ENCODE measurements around the gene TVP23A. TPM values are rescaled to one million over a fixed set of nuclear protein-coding genes. Genes with fewer than 3 reads are reported as not detected.

Gene TVP23A
- total RNA-seq (2022; extraction: Qiagen RNA extraction; ENCODE audit: low read depth), result 0.06 to 0.21 TPM in 2 of 5 replicates, not detected in the others

GRCh38 chr16:10817963-10818941 lies at the start of gene TVP23A:
Gene TVP23A (minus strand): TSS chr16:10818794. CDS start chr16:10818493, 301 bp downstream.

GRCh38 chr16:10743610-10744369 lies 74.8 kb downstream of the TVP23A start, which contains the start of gene NUBP1:
Gene NUBP1 (plus strand): TSS chr16:10743842. CDS start chr16:10743864, 22 bp downstream.

Other genes starting within 250 kb of the TVP23A start
- 21.1 to 33.5 TPM (median 29.5 TPM) in 5 replicates for gene EMP2, start 238.2 kb downstream of the TVP23A start, total RNA-seq (2022; extraction: Qiagen RNA extraction; ENCODE audit: low read depth)
- not detected in 5 replicates for gene TEKT5, start 123.9 kb downstream of the TVP23A start, total RNA-seq (2022; extraction: Qiagen RNA extraction; ENCODE audit: low read depth)
- gene NUBP1, start 75.0 kb downstream of the TVP23A start, total RNA-seq (2022; extraction: Qiagen RNA extraction; ENCODE audit: low read depth), result 42.6 to 48.5 TPM (median 46.3 TPM) in 5 replicates
- 0.08 to 0.16 TPM (median 0.16 TPM) in 3 of 5 replicates, not detected in the others for gene CIITA, start 58.4 kb upstream of the TVP23A start, total RNA-seq (2022; extraction: Qiagen RNA extraction; ENCODE audit: low read depth)
- gene DEXI, start 123.7 kb upstream of the TVP23A start, total RNA-seq (2022; extraction: Qiagen RNA extraction; ENCODE audit: low read depth), result 32.4 to 45.8 TPM (median 45.0 TPM) in 5 replicates
- 7.1 to 11.5 TPM (median 9.7 TPM) in 5 replicates for gene CLEC16A, start 125.8 kb upstream of the TVP23A start, total RNA-seq (2022; extraction: Qiagen RNA extraction; ENCODE audit: low read depth)

Data from A549 treated with ZK216348 at 1 μM for 4 hours (cell line).